Measurements from ENCODE around the gene SREK1IP1. TPM values are rescaled to one million over a fixed set of nuclear protein-coding genes. Genes with fewer than 3 reads are reported as not detected.

Gene SREK1IP1
- total RNA-seq, 1 experiment from 2014 or later = 16.4 TPM

DNA sequence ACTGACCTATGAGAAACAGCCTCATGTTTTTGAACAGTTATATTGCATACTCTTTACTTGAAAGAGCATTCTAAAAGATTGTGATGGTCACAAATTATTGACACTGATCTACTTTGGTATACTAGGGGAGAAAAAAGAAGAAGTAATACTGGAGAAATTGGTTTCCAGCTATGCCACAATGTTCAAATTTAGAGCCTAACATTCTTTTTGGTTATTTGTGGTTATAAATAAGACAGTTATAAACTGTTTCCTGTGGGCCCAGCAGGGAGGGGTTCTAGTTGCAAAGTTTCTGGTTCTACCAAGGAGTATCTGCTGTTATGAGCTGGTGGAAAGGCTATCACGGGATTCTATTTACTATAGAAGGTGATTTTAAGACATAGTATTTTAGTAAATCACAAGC lies 5.0 kb upstream of the SREK1IP1 start:
- intact Hi-C loops (cut with micrococcal nuclease; ENCODE audit: unreplicated experiment) = no loop called here
- no peak overlapping the region for H3K27ac Mint-ChIP-seq (ENCODE audit: unreplicated experiment)
- no peaks in the 10 kb centered on the region for H3K27me3 Mint-ChIP-seq (ENCODE audit: unreplicated experiment)
- H3K4me1 Mint-ChIP-seq (ENCODE audit: low read depth, unreplicated experiment) = peaks cover 12% of the 10 kb centered on the region
- no TSS peak for BruUV-seq (replicated peaks)
- CTCF ChIA-PET = no interaction called here
- TF ChIP-seq, protein P1, sequence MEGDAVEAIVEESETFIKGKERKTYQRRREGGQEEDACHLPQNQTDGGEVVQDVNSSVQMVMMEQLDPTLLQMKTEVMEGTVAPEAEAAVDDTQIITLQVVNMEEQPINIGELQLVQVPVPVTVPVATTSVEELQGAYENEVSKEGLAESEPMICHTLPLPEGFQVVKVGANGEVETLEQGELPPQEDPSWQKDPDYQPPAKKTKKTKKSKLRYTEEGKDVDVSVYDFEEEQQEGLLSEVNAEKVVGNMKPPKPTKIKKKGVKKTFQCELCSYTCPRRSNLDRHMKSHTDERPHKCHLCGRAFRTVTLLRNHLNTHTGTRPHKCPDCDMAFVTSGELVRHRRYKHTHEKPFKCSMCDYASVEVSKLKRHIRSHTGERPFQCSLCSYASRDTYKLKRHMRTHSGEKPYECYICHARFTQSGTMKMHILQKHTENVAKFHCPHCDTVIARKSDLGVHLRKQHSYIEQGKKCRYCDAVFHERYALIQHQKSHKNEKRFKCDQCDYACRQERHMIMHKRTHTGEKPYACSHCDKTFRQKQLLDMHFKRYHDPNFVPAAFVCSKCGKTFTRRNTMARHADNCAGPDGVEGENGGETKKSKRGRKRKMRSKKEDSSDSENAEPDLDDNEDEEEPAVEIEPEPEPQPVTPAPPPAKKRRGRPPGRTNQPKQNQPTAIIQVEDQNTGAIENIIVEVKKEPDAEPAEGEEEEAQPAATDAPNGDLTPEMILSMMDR (IDR thresholded peaks at IDR 0.05; ENCODE audit: unreplicated experiment) = no peak
- H3K9me3 Mint-ChIP-seq (ENCODE audit: low read depth, unreplicated experiment) = no peaks in the 10 kb centered on the region
- H3K4me3 Mint-ChIP-seq (ENCODE audit: low read depth, unreplicated experiment) = no peak overlapping the region
- H3K36me3 Mint-ChIP-seq (ENCODE audit: insufficient read depth, unreplicated experiment) = peaks cover 12% of the 10 kb centered on the region
- no peak for DNase-seq

DNA sequence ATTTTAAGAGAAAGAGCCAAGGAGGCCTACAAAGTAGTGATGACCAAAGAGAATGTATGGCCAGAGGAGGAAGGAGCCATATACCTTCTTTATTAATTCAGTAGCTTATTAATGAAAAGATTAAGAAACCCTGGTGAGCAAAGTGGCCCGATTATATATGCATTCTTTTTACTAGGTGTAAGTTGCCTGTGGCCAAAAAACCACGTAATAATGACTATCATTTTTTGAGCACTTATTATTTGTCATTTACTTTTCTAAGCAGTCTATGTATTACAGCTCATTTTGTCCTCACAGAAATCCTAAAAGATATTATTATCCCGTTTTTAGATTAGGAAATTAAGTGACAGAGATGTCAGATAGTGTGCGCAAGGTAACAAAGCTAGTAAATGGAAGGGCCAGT lies 3.2 kb upstream of the SREK1IP1 start:
- no peak for DNase-seq
- H3K4me1 Mint-ChIP-seq (ENCODE audit: low read depth, unreplicated experiment) = peaks cover 21% of the 10 kb centered on the region
- H3K27me3 Mint-ChIP-seq (ENCODE audit: unreplicated experiment) = no peaks in the 10 kb centered on the region
- intact Hi-C loops (cut with micrococcal nuclease; ENCODE audit: unreplicated experiment) = no loop called here
- no peaks in the 10 kb centered on the region for H3K9me3 Mint-ChIP-seq (ENCODE audit: low read depth, unreplicated experiment)
- BruUV-seq (replicated peaks) = no TSS peak
- CTCF ChIA-PET = no interaction called here
- TF ChIP-seq, protein P1 (IDR thresholded peaks at IDR 0.05; ENCODE audit: unreplicated experiment) = no peak
- H3K27ac Mint-ChIP-seq (ENCODE audit: unreplicated experiment) = no peak overlapping the region
- H3K4me3 Mint-ChIP-seq (ENCODE audit: low read depth, unreplicated experiment) = no peak overlapping the region
- peaks cover 22% of the 10 kb centered on the region for H3K36me3 Mint-ChIP-seq (ENCODE audit: insufficient read depth, unreplicated experiment)

DNA sequence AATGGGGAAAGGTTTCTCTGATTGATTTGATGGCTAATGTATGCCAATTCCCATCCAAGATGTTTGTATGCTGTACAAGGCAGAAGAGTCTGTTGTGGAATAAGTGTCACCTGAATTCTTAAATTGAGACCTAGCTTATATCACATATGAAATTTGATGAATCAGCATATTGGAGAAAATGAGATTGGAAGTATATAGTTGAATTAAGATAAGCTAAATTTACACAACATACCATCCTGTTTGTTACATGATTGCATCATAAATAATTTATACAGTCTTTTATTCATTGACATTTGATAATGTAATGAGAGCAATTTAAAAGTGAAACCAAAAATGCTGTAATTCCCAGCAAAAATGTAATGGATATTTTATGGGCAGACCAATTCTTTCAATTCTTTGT lies 1.4 kb upstream of the SREK1IP1 start:
- Mint-ChIP-seq H3K4me3 (ENCODE audit: low read depth, unreplicated experiment) (peak overlapping the region; percentile 97), H3K27me3 (ENCODE audit: unreplicated experiment) (no peaks in the 10 kb centered on the region), H3K36me3 (ENCODE audit: insufficient read depth, unreplicated experiment) (peaks cover 22% of the 10 kb centered on the region), H3K4me1 (ENCODE audit: low read depth, unreplicated experiment) (peaks cover 33% of the 10 kb centered on the region), H3K27ac (ENCODE audit: unreplicated experiment) (peak overlapping the region; percentile 99), H3K9me3 (ENCODE audit: low read depth, unreplicated experiment) (no peaks in the 10 kb centered on the region)
- intact Hi-C loops (cut with micrococcal nuclease; ENCODE audit: unreplicated experiment) = no loop called here
- CTCF ChIA-PET = no interaction called here
- DNase-seq = no peak
- BruUV-seq (replicated peaks) = no TSS peak
- TF ChIP-seq, protein P1 (IDR thresholded peaks at IDR 0.05; ENCODE audit: unreplicated experiment) = no peak

DNA sequence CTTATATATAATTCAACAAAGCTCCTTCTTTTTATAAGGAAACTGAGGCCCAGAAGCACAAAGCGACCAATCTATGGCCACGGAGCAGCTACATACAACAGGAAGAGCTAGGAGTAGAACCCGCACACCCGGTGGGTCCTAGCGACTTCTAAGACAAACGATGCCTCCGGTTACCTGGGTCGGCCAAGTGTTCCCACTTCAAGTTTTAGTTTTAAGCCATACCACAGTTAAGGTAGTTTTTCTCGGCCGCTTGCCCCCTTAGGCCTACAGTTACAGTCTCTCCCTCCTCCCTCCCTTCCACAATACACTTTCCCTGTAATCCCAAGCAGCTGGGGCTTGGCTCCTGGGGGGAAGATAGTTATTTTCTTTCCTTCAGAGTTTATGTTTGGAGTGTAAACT lies 533 bp downstream of the SREK1IP1 start:
- TSS peak; percentile 54 for BruUV-seq (replicated peaks)

More for the DNA sequence above, 533 bp downstream of the SREK1IP1 start:
- peak; percentile 3 for DNase-seq
- TF ChIP-seq, protein P1 (IDR thresholded peaks at IDR 0.05; ENCODE audit: unreplicated experiment) = no peak
- H3K36me3 Mint-ChIP-seq (ENCODE audit: insufficient read depth, unreplicated experiment) = peaks cover 27% of the 10 kb centered on the region
- intact Hi-C loops (cut with micrococcal nuclease; ENCODE audit: unreplicated experiment) = no loop called here
- H3K4me1 Mint-ChIP-seq (ENCODE audit: low read depth, unreplicated experiment) = peaks cover 33% of the 10 kb centered on the region
- peak overlapping the region; percentile 99 for H3K27ac Mint-ChIP-seq (ENCODE audit: unreplicated experiment)
- H3K4me3 Mint-ChIP-seq (ENCODE audit: low read depth, unreplicated experiment) = peak overlapping the region; percentile 97
- H3K27me3 Mint-ChIP-seq (ENCODE audit: unreplicated experiment) = no peaks in the 10 kb centered on the region
- H3K9me3 Mint-ChIP-seq (ENCODE audit: low read depth, unreplicated experiment) = no peaks in the 10 kb centered on the region
- CTCF ChIA-PET = no interaction called here
